Hepatocyte (in vitro differentiated cells): ENCODE results near the gene SSTR4.
"Not testable (repeated sequence)": the region's sequence is repeated elsewhere in the genome, so short reads cannot be mapped to it uniquely, and the experiment has no call there.

ENCODE experiments used
- CTCF ChIP-seq: fragments of 200-600 bp; sonication (generic); IDR thresholded peaks from 2 replicates; pipeline ENCODE4 v1.5.1; 2016; ENCODE audit warnings: antibody characterized with exemption, mild to moderate bottlenecking; ENCODE audit not compliant: poor library complexity
- EZH2 ChIP-seq: fragments of 200-600 bp; sonication (generic); IDR thresholded peaks from 2 replicates; pipeline ENCODE4 v1.6.1; 2016; ENCODE audit warnings: antibody characterized with exemption, mild to moderate bottlenecking, borderline replicate concordance

DNA sequence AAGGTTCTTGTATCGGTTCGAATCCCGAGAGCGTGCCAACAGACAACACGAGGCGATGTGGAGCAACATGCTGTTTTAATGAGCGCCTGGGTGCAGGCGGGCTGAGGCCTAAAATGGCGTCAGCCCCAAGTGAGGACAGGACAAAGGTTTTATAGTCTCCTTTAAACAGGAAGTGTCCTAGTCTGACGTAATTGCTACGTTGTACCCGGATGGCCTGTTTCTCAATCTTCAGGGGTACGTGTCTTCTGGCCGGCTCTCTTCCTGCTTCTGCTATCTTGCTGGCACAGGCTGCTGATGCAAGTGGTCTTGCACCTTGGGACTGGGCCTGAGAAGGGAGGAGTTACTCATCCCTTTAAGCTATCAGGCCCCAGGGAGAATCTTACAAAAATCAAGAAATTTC is 9.6 kb upstream of the SSTR4 start:
- not testable (repeated sequence) for TF ChIP-seq CTCF, EZH2
